Measurements from ENCODE around the gene PIEZO1. TPM values are rescaled to one million over a fixed set of nuclear protein-coding genes. Genes with fewer than 3 reads are reported as not detected.

Gene PIEZO1
- polyA plus RNA-seq, 1 of the 3 experiments (the other 2 are of a cell fraction): 184 TPM

DNA sequence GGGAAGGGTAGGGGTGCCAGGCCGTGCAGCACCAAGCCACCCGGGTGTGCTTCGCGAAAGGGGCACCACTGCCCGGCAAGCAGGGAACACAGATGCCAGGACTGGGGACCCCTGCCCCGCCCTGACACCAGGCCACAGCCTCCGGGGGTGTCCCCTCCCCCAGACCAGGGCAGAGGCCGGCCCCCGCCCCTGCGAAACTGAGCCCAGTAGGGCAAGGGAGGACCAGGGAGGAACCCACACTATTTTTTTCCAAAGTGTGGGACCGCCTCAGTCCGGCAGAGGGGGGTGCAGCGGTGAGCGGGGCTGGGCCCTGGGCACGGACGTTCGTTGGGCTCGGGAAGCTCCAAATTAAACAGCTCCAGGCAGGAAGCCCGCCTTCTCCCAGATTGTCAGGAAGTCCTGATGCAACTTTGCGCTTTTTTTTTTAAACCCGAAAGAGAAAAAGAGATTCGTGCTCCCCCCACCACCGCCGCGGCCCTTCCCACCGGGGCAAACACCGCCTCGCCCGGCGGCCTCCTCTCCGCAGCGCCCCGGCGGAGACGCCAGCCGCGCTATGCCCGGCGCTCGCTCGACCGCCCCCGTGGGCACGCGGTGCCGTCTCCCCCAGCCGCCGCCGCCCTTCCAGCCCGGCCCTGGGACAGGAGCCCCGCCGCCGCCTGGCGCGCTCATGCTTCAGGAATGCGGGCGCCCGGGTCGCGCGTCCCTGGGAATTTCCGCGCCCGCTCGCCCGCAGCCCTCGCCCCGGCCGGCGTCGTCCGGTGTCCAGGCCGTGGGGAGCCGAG is 755 bp downstream of the PIEZO1 start (continued):
- peak; percentile 55 for TF ChIP-seq CTCF (IDR thresholded peaks at IDR 0.05)
- TF ChIP-seq, protein P1, sequence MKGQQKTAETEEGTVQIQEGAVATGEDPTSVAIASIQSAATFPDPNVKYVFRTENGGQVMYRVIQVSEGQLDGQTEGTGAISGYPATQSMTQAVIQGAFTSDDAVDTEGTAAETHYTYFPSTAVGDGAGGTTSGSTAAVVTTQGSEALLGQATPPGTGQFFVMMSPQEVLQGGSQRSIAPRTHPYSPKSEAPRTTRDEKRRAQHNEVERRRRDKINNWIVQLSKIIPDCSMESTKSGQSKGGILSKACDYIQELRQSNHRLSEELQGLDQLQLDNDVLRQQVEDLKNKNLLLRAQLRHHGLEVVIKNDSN (IDR thresholded peaks at IDR 0.05; ENCODE audit: borderline replicate concordance, low read depth): no peak
- peak; percentile 20; the same call in 1 of the 2 replicates for TF ChIP-seq TCF12 (IDR thresholded peaks at IDR 0.05)
- no peak for TF ChIP-seq POLR2AphosphoS5 (IDR thresholded peaks at IDR 0.05; ENCODE audit: low read depth, low read length)
- no peak for TF ChIP-seq ELF1 (IDR thresholded peaks at IDR 0.05)
- 0 out of 2 replicates have a peak, but pooled peaks have one; percentile 16 for TF ChIP-seq TAF1 (IDR thresholded peaks at IDR 0.05; ENCODE audit: borderline replicate concordance, low read depth, low read length)
- TF ChIP-seq ZBTB33 (IDR thresholded peaks at IDR 0.05; ENCODE audit: borderline replicate concordance, low read depth): no peak
- TF ChIP-seq TEAD4 (IDR thresholded peaks at IDR 0.05; ENCODE audit: borderline replicate concordance, insufficient read depth): peak; percentile 48; the same call in 1 of the 2 replicates
- TF ChIP-seq FOXM1 (IDR thresholded peaks at IDR 0.05; ENCODE audit: low read depth): no peak

DNA sequence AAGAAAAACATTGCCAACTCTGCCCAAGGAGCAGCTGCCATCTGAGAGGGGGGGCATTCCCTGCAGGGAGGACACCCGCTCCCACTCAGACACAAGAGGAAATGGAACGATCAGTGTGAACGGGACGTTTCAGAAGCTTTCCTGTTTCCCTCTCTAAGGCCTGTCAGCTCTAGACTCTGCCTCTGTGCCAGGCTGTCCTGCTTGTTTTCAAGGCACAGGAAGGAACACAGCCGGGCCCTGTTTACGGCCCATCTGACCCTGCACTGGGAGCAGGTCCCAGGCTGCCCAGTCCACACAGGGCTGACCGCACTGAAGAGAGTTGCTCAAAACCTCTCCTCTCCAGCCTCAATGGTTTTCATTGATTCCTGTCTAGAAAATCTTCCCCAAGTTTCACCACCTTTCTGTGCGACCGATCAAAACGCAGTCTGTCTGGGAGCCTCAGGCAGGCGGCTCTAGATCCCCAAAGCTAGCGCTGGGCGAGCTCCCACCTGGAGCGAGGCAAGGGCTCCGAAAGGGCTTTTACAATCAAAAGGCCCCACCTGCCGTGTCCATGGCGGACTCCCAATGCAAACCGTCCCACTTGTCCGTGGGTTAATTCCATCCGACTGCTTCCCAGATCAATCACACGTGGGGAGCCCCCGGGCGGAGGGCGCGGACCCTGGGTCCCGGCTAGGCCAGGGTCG is 1.5 kb downstream of the PIEZO1 start:
- Histone ChIP-seq H3K4me3 (ENCODE audit: low read depth in 2 of 2, low read length in 1 of 2) (peak overlapping the region; percentile 58 to 76; a peak in 3 of 4 replicates), H2AFZ (ENCODE audit: low read depth) (no peak overlapping the region), H3F3A (replicated peaks; ENCODE audit: insufficient read depth) (peaks cover 20% of the 10 kb centered on the region), H3K9me3 (no peaks in the 10 kb centered on the region), H3K27ac (ENCODE audit: low read depth in 2 of 2, low read length in 1 of 2) (peak overlapping the region; percentile 31 to 84; a peak in 3 of 4 replicates), H3K4me2 (peak overlapping the region; percentile 91), H3K36me3 (replicated peaks in 1 of 2; ENCODE audit: control insufficient read depth in 1 of 2, insufficient read depth in 2 of 2, low read length in 1 of 2) (no peaks in the 10 kb centered on the region), H4K20me1 (ENCODE audit: insufficient read depth) (peaks cover 54% of the 10 kb centered on the region), H3K27me3 (ENCODE audit: insufficient read depth) (no peaks in the 10 kb centered on the region), H3K4me1 (ENCODE audit: control insufficient read depth in 1 of 2, insufficient read depth in 2 of 2, low read depth in 1 of 2, low read length in 1 of 2) (peaks cover 0 to 41% of the 10 kb centered on the region in 2 experiments; a peak in 3 of 4 replicates), H3K9ac (peak overlapping the region; percentile 81), H3K9me2 (no peaks in the 10 kb centered on the region), H3K79me2 (ENCODE audit: insufficient read depth) (peaks cover 67% of the 10 kb centered on the region)
- DNase-seq: no peak
- TF ChIP-seq, protein P2, sequence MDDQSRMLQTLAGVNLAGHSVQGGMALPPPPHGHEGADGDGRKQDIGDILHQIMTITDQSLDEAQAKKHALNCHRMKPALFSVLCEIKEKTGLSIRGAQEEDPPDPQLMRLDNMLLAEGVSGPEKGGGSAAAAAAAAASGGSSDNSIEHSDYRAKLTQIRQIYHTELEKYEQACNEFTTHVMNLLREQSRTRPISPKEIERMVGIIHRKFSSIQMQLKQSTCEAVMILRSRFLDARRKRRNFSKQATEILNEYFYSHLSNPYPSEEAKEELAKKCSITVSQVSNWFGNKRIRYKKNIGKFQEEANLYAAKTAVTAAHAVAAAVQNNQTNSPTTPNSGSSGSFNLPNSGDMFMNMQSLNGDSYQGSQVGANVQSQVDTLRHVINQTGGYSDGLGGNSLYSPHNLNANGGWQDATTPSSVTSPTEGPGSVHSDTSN (IDR thresholded peaks at IDR 0.05): 0 out of 2 replicates have a peak, but pooled peaks have one; percentile 7
- TF ChIP-seq EZH2phosphoT487 (IDR thresholded peaks at IDR 0.05; ENCODE audit: borderline replicate concordance, low read depth): no peak
- POLR2A ChIA-PET: no interaction called here
- CTCF ChIA-PET: interaction anchor here (0.7 to 2.2 kb wide), 7 partner anchors 10 to 50 kb away, joined by 3 to 5 read pairs (median 4); no protein-coding TSS in a partner anchor
- WGBS (ENCODE audit: low lambda C conversion rate): 52% methylated on average over 17 of the region's 27 CpGs

All from SK-N-SH (cell line).